ENCODE measurements around the gene SYTL3.

SYTL3 gene

DNA sequence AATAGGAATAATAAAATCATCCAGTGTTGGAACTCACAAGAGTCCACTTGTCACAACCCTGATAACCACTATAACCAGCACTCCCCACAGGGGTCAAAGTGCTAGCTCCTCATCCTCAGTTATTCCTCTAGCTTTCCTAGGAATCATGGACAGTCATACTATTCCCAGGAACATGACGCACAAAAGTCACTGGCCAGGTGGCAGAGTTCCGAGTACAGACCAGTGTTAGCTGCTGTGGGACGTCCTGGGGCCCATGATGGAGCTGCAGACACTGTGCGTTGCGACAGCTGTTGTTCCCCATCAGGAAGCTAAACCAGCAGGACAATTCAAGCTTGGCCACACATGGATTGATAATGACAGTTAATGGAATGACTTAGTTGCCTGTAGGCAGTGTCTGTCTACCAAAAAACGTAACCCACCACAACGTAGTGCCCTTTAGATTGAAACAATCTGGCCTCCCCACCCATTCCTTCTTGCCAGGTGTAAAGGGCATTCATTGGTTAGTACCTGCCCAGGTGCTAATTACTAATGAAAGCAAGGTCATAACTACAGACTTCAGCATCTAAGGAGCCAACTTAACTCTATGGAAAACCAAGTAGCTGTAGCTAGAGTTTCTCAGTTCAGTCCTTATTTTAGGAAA, 151.9 kb downstream of the SYTL3 start:
- no peak for DNase-seq

GRCh38 chr6:158803733-158804143, 153.9 kb downstream of the SYTL3 start:
- peak in 2 of 3 experiments; percentile 18 to 64 for DNase-seq

DNA sequence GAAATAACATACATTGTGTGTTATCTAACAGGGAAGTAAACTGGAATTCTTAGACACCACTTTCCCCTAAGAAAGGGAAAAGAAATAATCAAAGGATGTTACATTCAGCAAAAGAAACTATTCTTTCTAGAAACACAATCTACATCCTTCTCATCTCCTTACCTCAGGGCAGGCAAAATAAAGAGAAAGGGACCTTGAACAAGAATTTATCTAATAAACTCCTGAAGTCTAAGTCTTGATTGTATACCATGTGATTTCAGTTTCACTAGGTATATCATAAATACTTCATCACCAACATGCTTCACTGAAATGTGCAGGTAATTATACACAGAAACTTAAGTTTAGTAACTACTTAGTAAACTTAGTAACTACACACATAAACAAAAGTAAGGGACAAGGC, 154.4 kb downstream of the SYTL3 start:
- DNase-seq = no peak

DNA sequence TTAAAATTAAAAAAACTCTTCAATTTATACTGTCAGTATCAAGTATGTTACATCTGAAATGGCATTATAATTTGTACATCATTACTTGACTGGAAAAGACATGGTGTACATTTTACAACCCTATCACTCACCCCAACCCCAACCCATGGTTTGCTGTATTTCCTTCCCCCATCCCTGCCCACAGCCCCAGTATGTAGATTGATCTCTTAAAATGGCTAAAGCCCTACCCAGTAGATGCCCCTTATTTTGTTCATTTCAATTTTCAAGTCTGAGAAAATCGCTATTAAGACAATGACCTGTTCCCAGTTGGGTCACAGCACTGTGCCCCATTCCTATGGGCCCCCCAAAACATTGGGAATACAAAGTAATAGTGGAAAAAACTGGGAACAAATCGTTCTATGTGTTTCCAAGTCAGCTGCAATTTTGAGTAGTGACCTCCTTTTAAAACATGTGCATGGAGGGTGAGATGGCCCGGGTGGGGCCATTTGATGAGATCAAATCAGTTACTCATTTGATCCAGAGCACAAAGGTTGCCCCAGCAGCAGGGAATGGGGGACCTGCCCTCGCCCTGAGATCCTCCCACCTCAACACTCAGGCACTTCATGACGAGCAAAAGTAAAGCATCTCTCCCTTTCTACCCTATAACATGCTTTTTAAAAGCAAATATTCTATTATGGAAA, 156.0 kb downstream of the SYTL3 start:
- DNase-seq = no peak

DNA sequence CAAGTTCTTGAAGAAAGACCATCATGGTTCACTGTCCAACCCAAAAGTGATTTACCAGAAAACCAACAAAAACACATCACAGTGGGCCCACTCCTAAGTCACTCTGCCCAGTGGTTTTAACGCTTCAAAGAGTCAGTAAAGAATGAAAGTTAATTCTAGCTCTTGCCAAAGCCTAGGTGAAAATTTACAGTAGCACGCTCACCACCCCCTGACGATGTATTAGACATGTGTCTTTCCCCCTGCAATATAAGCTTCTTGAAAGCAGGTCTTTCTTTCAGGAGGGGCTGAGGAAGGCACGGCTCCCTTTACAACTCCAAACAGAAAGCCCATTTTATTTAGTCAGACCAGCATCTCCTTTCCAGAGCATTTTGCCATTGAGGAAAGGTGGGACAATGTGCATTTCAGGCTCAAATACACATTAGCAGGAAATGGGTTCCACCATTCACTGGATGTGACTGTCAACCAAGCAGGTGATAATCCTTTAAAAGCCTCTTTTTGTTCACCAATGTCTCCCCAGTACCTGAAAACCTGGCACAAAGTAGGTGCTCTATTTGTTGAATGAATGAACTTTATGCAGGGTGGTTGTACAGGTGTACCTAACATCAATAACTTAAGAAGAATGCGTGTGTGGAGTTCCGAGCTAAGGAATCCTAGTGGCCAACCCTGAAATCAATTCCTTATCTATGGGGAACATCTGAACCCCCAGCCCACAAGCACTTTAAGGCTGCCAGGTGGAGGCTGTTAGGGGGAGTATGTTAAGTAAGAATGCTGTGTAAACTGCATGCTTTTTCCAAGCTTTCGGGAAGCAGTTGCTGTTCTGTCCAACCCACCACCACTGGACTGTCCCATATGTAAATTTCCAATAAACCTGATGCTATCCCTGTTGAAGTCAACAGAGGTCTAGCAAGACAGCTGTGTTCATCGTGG, 157.9 kb downstream of the SYTL3 start:
- no peak for DNase-seq

GRCh38 chr6:158808442-158808833, 158.6 kb downstream of the SYTL3 start:
- no peak for DNase-seq

GRCh38 chr6:158808941-158809678, 159.3 kb downstream of the SYTL3 start:
- DNase-seq = peak in 1 of 3 experiments; percentile 14

- DNase-seq = no peak
These were observed 160.6 kb downstream of the SYTL3 start for GRCh38 chr6:158810155-158811095.

DNA sequence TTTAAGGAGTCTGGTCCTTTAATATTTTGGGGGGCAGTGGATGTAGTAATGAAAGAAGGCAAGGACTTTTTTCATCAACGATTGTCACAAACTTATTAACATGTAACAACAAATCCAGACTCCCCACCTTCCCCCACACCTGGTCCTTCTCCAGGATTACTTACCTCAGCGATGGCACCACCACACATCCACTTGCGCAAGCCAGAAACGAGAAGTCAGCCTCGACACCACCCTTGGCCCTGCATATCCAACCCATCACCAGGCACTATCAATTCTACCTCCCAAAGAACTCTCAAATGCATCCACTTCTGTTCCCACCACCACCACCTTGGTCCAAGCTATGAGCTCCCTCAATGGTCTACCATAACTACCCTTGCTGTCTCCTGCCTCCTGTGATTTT, 162.8 kb downstream of the SYTL3 start:
- no peak for DNase-seq

DNA sequence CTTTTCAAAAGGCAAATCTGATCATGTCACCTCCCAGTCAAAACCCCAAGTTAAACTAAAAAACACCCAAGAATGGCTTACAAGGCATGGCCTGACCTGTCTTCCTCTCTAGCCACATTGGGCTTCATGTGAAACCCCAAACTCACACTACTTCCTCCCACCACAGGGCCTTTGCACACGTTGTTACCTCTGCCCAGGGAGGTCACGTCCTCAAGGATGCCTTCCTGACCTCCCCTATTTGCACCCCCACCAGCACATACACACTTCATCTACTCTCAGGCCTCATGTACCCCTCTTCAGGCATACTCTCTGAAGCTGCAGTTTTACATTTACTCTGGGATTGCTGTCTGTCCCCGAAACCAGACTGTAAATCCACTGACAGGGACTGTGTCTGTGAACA, 163.2 kb downstream of the SYTL3 start:
- no peak for DNase-seq
